Middle frontal gyrus (tissue), 1 donor: ENCODE results near the gene NAXD.
A peak's percentile ranks its signal among the peaks of the same experiment; 100 is the strongest.
"Not testable (repeated sequence)": the region's sequence is repeated elsewhere in the genome, so short reads cannot be mapped to it uniquely, and the experiment has no call there.

ENCODE experiments used
- DNase-seq: peaks from one replicate; pipeline ENCODE4 v3.0.0-alpha.2; 2015; ENCODE audit warnings: low spot score; ENCODE audit errors: extremely low spot score

The NAXD gene

DNA sequence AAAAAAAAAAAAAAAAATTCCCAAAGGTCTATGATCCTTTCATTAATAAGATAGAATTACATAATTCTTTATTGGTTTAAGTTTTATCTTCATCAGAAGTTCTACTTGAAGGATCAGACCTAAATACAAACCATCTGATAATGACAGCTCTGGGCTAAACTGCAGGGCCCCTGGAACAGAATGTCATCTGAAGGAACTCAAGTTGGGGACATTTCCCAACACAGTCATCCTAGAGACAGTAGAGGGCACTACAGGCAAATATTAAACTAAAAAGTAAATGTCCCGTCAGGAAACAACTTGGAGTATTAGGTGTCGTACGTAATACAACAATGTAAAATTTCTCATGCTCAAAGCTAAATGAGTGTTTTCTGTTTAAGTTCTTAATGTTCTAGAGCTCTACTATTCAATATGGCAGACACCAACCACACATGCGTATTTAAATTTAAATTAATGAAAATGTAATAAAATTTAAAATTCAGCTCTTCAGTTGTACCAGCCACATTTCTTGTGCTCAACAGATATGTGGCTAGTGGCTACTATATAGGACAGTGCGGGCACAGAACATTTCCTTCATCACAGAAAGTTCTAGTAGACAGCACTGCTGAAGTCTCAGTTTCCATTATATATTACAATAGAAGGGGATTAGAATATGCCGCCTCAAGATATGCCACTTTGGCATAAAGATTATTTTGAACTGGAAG, 21.8 kb upstream of the NAXD start:
- peak; percentile 12 for DNase-seq

DNA sequence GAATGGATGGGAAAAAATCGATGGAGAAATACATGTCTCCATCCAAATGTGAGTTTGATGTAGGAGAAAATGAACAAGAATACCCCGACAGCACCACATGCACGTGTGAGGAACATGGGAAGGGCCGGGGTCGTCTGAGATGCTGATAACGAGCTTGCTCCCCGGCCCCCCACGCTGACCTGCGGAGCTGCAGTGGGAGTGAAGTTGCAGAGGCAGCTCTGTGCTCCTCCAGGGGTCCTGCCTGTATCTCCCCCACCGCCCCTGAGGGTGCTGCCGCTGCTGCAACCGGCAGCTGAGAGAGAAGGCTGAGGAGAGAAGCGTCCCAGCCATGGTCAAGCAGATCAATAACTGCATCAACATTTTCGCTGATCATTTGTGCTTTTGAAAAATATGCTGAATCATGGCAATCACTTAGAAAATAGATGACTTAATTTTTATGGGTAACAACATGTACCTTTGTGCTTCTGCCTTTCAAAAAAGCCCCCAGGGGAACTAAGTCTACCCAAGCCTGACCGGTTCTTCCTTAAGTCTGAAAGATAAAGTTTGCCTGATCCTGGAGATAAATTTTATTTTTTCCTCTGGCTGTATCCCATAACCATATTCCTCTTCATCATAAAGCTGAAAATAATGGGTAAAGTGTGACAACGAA, 18.2 kb upstream of the NAXD start:
- DNase-seq: no peak

GRCh38 chr13:110600261-110600819, 15.0 kb upstream of the NAXD start:
- DNase-seq: no peak

- DNase-seq: no peak
Measured at GRCh38 chr13:110600980-110601379, 14.4 kb upstream of the NAXD start.

DNA sequence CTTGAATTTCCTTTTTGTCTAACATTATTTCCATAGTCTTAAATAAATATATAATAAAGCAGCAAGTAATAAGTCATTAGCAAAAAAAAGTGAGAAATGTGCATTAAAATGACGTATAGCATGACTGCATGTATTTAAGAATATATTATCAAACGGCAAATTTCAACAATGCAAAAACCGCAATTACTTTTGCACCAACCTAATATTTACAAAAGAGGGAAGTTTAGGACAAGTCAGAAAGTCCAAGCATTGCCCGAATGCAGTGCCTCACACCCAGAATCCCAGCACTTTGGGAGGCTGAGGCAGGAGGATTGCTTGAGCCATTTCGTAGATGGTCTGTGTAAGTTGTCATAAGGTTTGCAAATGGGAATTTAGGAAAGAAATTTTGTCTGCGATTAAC, 10.2 kb upstream of the NAXD start:
- no peak for DNase-seq

- not testable (repeated sequence) for DNase-seq
Measured at GRCh38 chr13:110606281-110606680, 9.1 kb upstream of the NAXD start.

DNA sequence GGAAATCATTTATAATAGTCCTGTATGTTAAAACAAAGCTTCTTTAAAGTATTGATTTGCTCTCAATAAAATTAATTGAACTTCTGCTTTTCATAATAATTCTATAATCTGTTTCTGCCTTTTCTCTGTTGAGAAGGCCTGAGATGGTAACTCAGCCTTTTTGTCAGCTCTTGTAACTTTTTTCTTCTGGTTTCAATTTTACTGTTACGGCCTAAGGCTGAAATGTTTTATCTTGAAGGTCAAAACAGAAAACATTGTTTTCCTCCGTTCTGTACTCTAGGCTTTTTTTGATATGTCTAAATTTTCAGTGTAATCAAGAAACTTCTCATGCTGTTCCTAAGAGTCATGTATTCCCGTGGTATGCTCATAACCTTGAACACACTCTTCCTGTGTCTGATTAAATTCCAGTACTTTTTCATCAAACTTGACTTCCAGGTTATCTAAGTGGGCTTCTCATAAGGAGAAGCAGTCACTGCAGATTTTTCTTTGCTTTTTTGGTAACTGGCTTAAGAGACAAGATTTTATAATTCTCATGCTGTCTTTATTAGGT, 7.6 kb upstream of the NAXD start:
- no peak for DNase-seq

DNA sequence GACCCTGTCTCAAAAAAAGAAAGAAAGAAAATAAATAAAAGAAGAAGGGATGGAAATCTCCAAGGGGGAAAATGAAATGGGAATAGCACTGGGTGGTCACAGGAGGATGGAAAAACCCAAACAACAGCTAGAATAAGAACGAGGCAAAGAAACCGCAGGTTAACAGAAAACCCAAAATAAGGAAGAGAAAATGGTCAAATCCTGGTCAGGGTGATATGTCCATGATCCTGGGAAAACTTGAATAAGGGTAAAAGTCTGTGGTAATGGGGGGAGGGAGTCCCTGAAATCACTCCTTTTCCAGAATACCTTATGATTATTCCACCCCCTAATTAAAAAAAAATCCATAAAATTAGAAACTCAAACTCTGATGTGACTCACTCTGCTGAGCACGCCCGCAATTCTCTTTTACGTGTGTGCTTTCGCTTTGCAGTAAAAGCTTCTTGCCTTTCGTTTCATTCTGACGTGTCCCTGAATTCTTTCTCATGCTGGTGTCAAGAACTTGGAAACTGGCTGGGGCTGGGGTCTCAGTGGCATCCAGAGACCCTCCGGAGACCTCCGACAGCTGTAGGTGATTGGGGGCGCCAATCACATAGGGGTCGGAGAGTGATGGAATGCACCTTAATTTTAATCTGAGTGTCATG, 4.3 kb upstream of the NAXD start:
- no peak for DNase-seq

DNA sequence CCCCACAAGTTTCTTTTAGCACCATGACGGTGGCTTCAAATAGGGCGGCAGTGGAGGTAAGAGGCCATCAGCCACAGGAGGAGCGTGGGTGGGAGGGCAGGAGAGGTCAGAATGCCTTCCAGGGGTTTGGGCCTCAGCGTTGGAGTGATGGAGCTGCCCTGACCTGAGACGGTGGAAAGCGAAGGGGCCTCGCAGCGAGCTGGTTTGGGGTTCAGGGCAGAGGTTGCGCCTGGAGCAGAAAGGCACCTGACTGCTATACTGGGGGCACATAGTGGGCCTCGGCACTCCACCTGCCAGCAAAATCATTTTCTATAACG, 382 bp upstream of the NAXD start:
- no peak for DNase-seq

- no peak for DNase-seq
Measured at GRCh38 chr13:110616103-110617101, 1.1 kb downstream of the NAXD start.

DNA sequence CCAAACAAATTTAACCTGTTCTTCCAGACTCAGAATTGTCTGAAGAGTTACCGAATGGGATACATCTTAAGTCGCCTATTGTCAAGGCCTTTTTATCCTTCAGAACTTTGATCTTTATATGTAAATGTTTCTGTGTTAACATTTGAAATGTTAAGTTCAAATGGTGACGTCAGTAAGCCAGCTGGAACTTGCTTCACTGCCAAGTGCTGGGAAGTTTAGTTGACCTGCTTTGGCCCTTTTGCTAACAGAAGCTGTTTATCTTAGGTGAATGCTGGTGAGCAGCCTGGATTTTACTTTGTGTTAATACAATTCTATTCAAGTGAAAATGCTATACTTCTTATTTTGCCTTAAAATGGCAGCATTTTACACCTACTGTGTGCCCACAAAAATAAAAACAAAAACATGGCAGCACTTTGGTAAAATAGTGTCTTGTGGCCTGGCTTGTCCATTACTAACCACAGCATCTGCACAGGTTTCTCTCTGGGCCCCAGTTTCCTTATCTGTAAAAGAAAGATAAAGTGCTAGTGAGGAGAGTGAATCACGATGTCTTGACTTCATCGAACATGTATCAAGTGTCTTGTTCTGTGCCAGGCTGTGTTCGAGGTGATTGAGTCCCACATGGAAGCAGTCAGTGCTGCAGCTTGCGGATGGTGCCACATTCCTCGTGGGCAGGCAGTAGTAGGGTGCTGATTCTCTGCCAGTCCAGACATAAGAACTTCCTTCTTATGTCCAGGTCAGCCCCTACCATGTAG, 2.2 kb downstream of the NAXD start:
- DNase-seq: no peak

DNA sequence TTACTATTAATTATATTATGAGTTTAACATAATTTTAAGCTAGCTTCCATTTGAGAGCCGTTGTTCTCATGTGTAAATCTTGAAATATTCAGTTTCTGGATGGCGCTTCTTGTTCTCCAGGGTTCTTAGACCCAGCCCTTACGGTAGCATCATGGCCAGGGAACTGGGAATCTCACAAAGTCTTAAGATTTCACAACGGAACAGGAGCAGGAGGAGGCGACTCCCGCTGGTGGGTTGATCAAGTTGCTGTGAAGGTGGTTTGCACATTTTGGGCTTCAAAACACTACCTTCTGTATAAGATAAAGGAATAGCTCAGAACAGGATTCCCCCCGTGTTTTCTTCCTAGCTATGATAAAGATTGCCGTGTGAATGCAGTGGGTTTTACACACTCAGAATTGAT, 2.8 kb downstream of the NAXD start:
- DNase-seq: no peak

DNA sequence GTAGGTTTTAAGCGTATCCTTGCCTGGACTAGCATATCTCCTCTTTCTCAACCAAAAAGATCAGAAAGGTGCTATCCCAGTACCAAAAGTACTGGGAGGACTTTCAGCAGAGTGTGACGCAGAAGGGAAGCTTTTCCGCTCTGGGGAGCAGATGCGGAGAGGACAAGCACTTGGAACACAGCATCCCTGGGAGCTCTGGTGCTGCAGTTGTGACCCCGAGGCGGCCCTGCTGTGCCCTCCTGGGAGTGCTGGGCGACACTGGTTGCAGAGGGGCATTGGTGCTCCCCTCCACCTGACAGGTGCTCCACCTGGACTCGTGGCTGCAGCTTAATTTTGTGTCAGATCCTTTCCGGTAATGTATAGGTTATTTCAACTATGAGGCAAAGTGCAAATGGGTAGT, 3.4 kb downstream of the NAXD start:
- DNase-seq: no peak

DNA sequence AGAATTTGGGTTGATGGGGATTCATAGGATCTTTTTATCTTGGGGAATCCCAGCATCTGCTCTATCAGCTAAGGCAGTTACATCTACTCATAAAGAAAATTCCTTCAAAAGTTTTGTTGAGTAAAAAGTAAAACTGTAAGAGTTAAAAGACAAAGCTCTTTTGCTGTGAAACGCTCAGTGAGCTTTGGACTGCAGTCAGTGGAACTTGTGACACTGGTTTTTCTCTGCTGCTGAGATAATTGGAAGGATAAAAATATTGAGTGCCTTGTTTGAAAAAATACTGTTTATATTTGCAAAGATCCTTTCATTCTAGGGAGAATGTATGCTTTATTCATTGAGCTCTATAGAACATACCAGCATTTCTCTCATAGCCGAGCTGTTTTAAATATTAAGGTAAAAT, 5.3 kb downstream of the NAXD start:
- no peak for DNase-seq

DNA sequence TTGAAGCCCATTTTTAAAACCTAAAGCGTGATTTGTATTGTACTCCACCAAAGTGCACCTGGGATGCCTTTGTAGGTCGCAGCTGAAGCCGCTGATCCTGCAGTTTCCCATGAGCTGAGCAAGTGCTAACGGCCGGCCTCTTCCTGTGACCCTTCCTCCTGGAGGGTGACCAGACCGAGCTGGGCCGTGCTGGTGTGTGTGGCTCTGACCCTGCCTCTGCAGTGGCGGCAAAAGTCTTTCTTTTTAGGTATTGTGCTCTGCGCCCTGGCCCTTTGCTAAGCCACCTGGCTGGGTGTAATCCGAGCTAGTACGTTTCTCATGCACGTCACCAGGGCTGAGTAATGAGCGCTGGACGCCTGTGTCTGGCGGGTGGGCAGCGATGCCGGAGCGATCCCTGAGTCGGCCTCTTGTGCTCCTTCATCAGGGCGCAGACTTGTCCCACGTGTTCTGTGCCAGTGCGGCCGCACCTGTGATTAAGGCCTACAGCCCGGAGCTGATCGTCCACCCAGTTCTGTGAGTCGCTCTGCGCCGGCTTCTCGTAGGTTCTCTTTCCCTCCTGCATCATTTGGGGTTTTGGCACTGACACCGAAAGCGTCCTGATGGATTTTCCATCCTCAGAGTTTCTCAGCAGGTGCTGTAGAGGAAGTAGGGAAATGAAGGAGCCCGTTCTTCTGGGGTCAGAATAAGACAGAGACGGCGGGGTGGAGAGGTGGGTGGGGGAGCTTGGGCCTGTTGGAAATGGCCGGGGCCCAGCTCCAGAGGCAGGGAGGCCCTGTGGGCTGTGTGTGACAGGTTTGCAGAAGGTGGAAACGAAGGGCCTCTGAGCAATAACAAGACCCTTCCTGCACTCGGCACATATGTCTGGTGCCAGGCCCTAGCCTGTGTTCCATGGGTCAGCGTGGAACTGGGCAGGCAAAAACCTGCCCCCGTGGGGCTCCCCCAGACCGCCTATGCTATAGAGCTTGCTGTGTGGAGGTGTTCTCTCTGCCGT, 9.7 kb downstream of the NAXD start:
- no peak for DNase-seq

DNA sequence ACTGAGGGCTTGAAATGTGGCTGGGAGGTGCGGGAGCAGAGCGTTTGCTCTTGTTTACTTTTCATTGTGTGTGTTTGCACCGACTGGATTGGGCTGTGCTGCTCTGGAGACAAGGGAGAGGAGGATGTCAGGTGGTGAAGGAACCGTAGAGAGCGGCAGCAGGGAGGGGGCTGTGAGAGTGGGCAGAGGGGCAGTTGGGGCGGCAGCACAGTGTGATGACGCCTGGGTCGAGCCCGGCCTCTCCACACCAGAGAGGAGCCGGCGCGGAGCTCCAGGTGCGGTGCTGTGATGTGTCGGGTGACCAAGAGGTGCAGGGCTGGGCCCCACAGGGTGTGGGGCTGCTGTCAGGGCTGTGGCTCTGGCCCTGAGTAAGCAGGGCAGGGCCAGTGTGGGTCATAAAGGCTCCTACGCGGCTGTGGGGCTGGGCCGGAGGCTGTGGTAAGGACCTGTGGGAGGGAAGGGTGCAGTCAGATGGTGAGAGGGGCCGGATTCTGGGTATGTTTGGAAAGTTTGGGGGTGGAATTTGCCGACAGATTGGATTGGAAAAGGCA, 10.5 kb downstream of the NAXD start:
- no peak for DNase-seq

GRCh38 chr13:110626521-110626920, 11.2 kb downstream of the NAXD start:
- no peak for DNase-seq

- DNase-seq: no peak
Measured at GRCh38 chr13:110627351-110627750, 12.0 kb downstream of the NAXD start.
